ENCODE results near the gene TAAR8. TPM values are rescaled to one million over a fixed set of nuclear protein-coding genes. Genes with fewer than 3 reads are reported as not detected.

The TAAR8 gene
- total and polyA plus RNA-seq, 7 donors = not detected

Small RNA genes lying within 50 kb of the gene (small RNA-seq; reads per million reads assigned to genes)
- gene TAAR7P = 0 reads per million in 3 donors

Other genes starting within 250 kb of the TAAR8 start
- gene MOXD1, start 151.2 kb upstream of the TAAR8 start, total RNA-seq = 10 to 100 TPM in 3 of 4 donors, 1 to 10 TPM in 1; 9.4 to 20.8 (median 11.7) TPM
- gene MOXD1, start 151.2 kb upstream of the TAAR8 start, polyA plus RNA-seq = 1 to 10 TPM; 1.2 to 6.6 (median 1.6) TPM
- 10 to 100 TPM; 44.6 to 72.5 (median 55.1) TPM for gene STX7, start 39.6 kb upstream of the TAAR8 start, total RNA-seq
- 10 to 100 TPM; 27.1 to 35.8 (median 28.8) TPM for gene STX7, start 39.6 kb upstream of the TAAR8 start, polyA plus RNA-seq
- not detected for gene TAAR9, start 14.4 kb upstream of the TAAR8 start, total RNA-seq
- not detected for gene TAAR9, start 14.4 kb upstream of the TAAR8 start, polyA plus RNA-seq
- gene TAAR6, start 17.6 kb downstream of the TAAR8 start, total RNA-seq = not detected
- gene TAAR6, start 17.6 kb downstream of the TAAR8 start, polyA plus RNA-seq = not detected
- not detected for gene TAAR5, start 37.1 kb downstream of the TAAR8 start, total RNA-seq
- under 1 TPM in 1 of 3 donors, not detected in 2; 0.60 TPM for gene TAAR5, start 37.1 kb downstream of the TAAR8 start, polyA plus RNA-seq
- not detected for gene TAAR2, start 71.6 kb downstream of the TAAR8 start, total RNA-seq
- gene TAAR2, start 71.6 kb downstream of the TAAR8 start, polyA plus RNA-seq = not detected
- not detected for gene TAAR1, start 106.5 kb downstream of the TAAR8 start, total RNA-seq
- not detected for gene TAAR1, start 106.5 kb downstream of the TAAR8 start, polyA plus RNA-seq
- 1 to 10 TPM in 2 of 4 donors, under 1 TPM in 1, not detected in 1; 0.83 to 3.2 (median 2.6) TPM for gene VNN1, start 161.4 kb downstream of the TAAR8 start, total RNA-seq
- gene VNN1, start 161.4 kb downstream of the TAAR8 start, polyA plus RNA-seq = 1 to 10 TPM; 1.6 to 3.0 (median 2.4) TPM
- gene VNN2, start 205.2 kb downstream of the TAAR8 start, total RNA-seq = 1 to 10 TPM in 3 of 4 donors, under 1 TPM in 1; 0.81 to 5.4 (median 3.1) TPM
- gene VNN2, start 205.2 kb downstream of the TAAR8 start, polyA plus RNA-seq = 1 to 10 TPM; 3.6 to 5.5 (median 3.9) TPM
- gene SLC18B1, start 246.0 kb downstream of the TAAR8 start, total RNA-seq = 1 to 10 TPM; 5.6 to 9.1 (median 7.9) TPM
- 1 to 10 TPM; 3.0 to 8.7 (median 4.4) TPM for gene SLC18B1, start 246.0 kb downstream of the TAAR8 start, polyA plus RNA-seq